K562 treated with DMSO at 1 percent for 24 hours (cell line): ENCODE results near the gene HNRNPCL1. TPM values are rescaled to one million over a fixed set of nuclear protein-coding genes. Genes with fewer than 3 reads are reported as not detected.

Experiments
- total RNA-seq: library from RNA; unstranded; fragments of 300-600 nt; gene quantifications from 2 replicates; pipeline ENCODE4 v1.2.3, GENCODE V29; 2022; ENCODE audit warnings: low read depth; ENCODE audit not compliant: insufficient read depth

HNRNPCL1 gene
- not detected in 2 replicates for total RNA-seq

GRCh38 chr1:12848620-12849019 lies at the start of gene HNRNPCL1:
HNRNPCL1 (minus strand) TSS chr1:12848720; CDS start chr1:12848289, 431 bp downstream.

GRCh38 chr1:12898170-12898569 lies 49.6 kb upstream of the HNRNPCL1 start, which contains the start of gene PRAMEF10:
PRAMEF10 (minus strand) TSS chr1:12898270; CDS start chr1:12895847, 2,423 bp downstream.

GRCh38 chr1:12886101-12886500 lies 37.6 kb upstream of the HNRNPCL1 start, which contains the start of gene PRAMEF4:
PRAMEF4 (minus strand) TSS chr1:12886201; CDS start chr1:12883394, 2,807 bp downstream.

GRCh38 chr1:12856786-12857185 lies 8.3 kb upstream of the HNRNPCL1 start, which contains the start of gene PRAMEF2:
PRAMEF2 (plus strand) TSS chr1:12857086; CDS start chr1:12859010, 1,924 bp downstream.

GRCh38 chr1:12831310-12831709 lies 17.2 kb downstream of the HNRNPCL1 start, which contains the start of gene PRAMEF11:
PRAMEF11 (minus strand) TSS chr1:12831410; CDS start chr1:12828789, 2,621 bp downstream.

Other genes with a start within 250 kb of the HNRNPCL1 start
- gene DHRS3, start 230.5 kb downstream of the HNRNPCL1 start, total RNA-seq, result 34.4 and 35.6 TPM in 2 replicates
- not detected in 2 replicates for gene AADACL4, start 204.6 kb downstream of the HNRNPCL1 start, total RNA-seq
- gene AADACL3, start 132.6 kb downstream of the HNRNPCL1 start, total RNA-seq, result not detected in 2 replicates
- not detected in 2 replicates for gene CFAP107, start 102.5 kb downstream of the HNRNPCL1 start, total RNA-seq
- not detected in 2 replicates for gene PRAMEF12, start 75.0 kb downstream of the HNRNPCL1 start, total RNA-seq
- gene PRAMEF1, start 57.3 kb downstream of the HNRNPCL1 start, total RNA-seq, result not detected in 2 replicates
- not detected in 2 replicates for gene PRAMEF11, start 17.3 kb downstream of the HNRNPCL1 start, total RNA-seq
- not detected in 2 replicates for gene PRAMEF2, start 8.4 kb upstream of the HNRNPCL1 start, total RNA-seq
- gene PRAMEF4, start 37.5 kb upstream of the HNRNPCL1 start, total RNA-seq, result not detected in 2 replicates
- not detected in 2 replicates for gene PRAMEF10, start 49.5 kb upstream of the HNRNPCL1 start, total RNA-seq
- gene PRAMEF7, start 67.9 kb upstream of the HNRNPCL1 start, total RNA-seq, result not detected in 2 replicates
- not detected in 2 replicates for gene PRAMEF6, start 98.9 kb upstream of the HNRNPCL1 start, total RNA-seq
- gene PRAMEF27, start 207.9 kb upstream of the HNRNPCL1 start, total RNA-seq, result not detected in 2 replicates
- gene HNRNPCL3, start 212.0 kb upstream of the HNRNPCL1 start, total RNA-seq, result not detected in 2 replicates
- not detected in 2 replicates for gene PRAMEF25, start 222.1 kb upstream of the HNRNPCL1 start, total RNA-seq